HL-60 (cell line): ENCODE data around the gene S100A16.

Experiments
- DNase-seq, 2 experiments: peaks; one replicate each; pipeline ENCODE4 v3.0.0-alpha.2; 2010 to 2020; ENCODE audit warnings: low read depth in 1 of 2, low spot score in 1 of 2
- H3K27ac ChIP-seq: fragments of 250-450 bp; sonication (Bioruptor Pico); replicated peaks from 2 replicates; pipeline ENCODE4 v1.5.1; 2020; ENCODE audit warnings: mild to moderate bottlenecking, moderate library complexity
- H3K27me3 ChIP-seq: fragments of 250-450 bp; sonication (Bioruptor Pico); 2 replicates; pipeline ENCODE4 v1.5.1; 2021; ENCODE audit warnings: mild to moderate bottlenecking, moderate library complexity; ENCODE audit not compliant: insufficient read depth, poor library complexity, severe bottlenecking
- H3K4me3 ChIP-seq: replicated peaks from 2 replicates; pipeline ENCODE4 v1.5.1; 2011; ENCODE audit warnings: mild to moderate bottlenecking, control low read depth, low read length; ENCODE audit not compliant: insufficient read depth
- GABPA ChIP-seq: IDR thresholded peaks from 2 replicates; pipeline ENCODE4 v1.6.1; 2012; ENCODE audit warnings: low read depth
- POLR2AphosphoS5 ChIP-seq: IDR thresholded peaks from 2 replicates; pipeline ENCODE4 v1.6.1; 2012; ENCODE audit warnings: low read depth
- SPI1 ChIP-seq: IDR thresholded peaks from 2 replicates; pipeline ENCODE4 v1.6.1; 2012; ENCODE audit warnings: low read depth, mild to moderate bottlenecking, borderline replicate concordance
- TF ChIP-seq, protein P1 (sequence below): IDR thresholded peaks from one replicate; pipeline ENCODE4 v1.5.1; 2011; ENCODE audit warnings: low read length, control low read depth, inconsistent platforms; ENCODE audit not compliant: insufficient read depth
- TF ChIP-seq, protein P2 (sequence below): IDR thresholded peaks from 2 replicates; pipeline ENCODE4 v1.6.1; 2012; ENCODE audit warnings: low read depth; ENCODE audit not compliant: insufficient replicate concordance

Gene S100A16

DNA sequence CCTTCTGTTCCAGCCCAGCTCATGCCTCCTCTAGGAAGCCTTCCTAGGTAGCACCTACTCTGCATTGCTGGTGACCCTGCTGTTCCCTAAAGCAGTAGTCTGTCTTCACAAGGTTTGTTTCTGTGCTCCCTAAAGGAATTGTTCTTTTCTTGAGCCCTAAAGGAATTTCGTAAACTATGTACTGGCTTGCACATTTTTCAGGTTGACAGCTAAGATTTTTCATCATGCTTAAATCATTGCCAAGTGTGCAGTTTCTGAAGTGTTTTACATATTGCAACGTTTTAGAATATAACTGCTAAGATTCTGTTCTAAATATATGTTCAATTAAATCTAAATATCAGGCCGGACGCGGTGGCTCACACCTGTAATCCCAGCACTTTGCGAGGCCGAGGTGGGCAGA is 13.1 kb downstream of the S100A16 start:
- no peak overlapping the region for H3K27ac ChIP-seq

DNA sequence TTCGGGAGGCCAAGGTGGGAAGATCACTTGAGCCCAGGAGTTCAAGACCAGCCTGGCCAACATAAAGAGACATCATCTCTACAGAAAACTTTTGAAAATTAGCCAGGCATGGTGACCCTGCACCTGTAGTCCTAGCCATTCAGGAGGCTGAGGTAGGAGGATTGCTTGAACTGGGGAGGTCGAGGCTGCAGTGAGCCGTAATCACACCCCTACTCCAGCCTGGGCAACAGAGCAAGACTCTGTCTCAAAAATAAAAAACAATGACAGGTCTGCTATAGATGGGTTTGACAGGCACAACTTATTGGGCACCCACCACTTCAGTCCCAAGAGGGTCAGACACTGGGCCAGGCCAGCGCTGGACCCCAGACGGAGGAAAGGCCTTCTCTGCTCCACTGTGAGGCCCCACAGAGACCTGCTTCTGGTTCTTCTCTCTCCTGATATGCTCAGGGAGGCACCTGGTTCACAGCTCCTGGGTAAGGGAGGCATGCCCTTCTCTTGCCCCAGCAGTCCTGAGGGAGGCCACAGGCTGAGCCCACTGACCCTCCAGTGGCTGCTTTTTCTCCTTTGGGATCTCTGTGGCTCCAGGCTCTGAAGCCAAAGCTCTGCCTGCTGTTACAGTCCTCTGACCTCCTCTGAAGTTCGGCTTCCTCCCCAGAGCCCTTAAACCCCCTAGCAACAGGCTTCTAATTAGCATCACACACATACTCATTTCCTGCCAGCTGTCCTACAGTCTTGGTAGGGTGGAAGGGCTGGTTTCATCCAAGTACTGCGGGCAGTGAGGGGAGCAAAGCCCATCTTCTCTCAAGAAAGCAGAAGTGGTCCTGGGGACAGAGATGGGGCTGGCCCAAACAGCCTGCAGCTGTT is 14.4 kb downstream of the S100A16 start:
- TF ChIP-seq POLR2AphosphoS5 (peak; percentile 70), GABPA (no peak), SPI1 (peak; percentile 97)
- TF ChIP-seq, protein P1, sequence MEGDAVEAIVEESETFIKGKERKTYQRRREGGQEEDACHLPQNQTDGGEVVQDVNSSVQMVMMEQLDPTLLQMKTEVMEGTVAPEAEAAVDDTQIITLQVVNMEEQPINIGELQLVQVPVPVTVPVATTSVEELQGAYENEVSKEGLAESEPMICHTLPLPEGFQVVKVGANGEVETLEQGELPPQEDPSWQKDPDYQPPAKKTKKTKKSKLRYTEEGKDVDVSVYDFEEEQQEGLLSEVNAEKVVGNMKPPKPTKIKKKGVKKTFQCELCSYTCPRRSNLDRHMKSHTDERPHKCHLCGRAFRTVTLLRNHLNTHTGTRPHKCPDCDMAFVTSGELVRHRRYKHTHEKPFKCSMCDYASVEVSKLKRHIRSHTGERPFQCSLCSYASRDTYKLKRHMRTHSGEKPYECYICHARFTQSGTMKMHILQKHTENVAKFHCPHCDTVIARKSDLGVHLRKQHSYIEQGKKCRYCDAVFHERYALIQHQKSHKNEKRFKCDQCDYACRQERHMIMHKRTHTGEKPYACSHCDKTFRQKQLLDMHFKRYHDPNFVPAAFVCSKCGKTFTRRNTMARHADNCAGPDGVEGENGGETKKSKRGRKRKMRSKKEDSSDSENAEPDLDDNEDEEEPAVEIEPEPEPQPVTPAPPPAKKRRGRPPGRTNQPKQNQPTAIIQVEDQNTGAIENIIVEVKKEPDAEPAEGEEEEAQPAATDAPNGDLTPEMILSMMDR, result no peak
- TF ChIP-seq, protein P2, sequence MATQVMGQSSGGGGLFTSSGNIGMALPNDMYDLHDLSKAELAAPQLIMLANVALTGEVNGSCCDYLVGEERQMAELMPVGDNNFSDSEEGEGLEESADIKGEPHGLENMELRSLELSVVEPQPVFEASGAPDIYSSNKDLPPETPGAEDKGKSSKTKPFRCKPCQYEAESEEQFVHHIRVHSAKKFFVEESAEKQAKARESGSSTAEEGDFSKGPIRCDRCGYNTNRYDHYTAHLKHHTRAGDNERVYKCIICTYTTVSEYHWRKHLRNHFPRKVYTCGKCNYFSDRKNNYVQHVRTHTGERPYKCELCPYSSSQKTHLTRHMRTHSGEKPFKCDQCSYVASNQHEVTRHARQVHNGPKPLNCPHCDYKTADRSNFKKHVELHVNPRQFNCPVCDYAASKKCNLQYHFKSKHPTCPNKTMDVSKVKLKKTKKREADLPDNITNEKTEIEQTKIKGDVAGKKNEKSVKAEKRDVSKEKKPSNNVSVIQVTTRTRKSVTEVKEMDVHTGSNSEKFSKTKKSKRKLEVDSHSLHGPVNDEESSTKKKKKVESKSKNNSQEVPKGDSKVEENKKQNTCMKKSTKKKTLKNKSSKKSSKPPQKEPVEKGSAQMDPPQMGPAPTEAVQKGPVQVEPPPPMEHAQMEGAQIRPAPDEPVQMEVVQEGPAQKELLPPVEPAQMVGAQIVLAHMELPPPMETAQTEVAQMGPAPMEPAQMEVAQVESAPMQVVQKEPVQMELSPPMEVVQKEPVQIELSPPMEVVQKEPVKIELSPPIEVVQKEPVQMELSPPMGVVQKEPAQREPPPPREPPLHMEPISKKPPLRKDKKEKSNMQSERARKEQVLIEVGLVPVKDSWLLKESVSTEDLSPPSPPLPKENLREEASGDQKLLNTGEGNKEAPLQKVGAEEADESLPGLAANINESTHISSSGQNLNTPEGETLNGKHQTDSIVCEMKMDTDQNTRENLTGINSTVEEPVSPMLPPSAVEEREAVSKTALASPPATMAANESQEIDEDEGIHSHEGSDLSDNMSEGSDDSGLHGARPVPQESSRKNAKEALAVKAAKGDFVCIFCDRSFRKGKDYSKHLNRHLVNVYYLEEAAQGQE, result no peak
- H3K27me3 ChIP-seq, result no peaks in the 10 kb centered on the region
- peak overlapping the region; percentile 60 for H3K27ac ChIP-seq
- DNase-seq, result peak; percentile 47 to 90
- no peak overlapping the region for H3K4me3 ChIP-seq

More for the DNA sequence above, 13.1 kb downstream of the S100A16 start:
- no peaks in the 10 kb centered on the region for H3K27me3 ChIP-seq
- DNase-seq, result no peak
- no peak overlapping the region for H3K4me3 ChIP-seq
- TF ChIP-seq POLR2AphosphoS5, result no peak
- TF ChIP-seq, protein P1, result no peak
- no peak for TF ChIP-seq GABPA
- TF ChIP-seq SPI1, result no peak
- TF ChIP-seq, protein P2, result no peak

DNA sequence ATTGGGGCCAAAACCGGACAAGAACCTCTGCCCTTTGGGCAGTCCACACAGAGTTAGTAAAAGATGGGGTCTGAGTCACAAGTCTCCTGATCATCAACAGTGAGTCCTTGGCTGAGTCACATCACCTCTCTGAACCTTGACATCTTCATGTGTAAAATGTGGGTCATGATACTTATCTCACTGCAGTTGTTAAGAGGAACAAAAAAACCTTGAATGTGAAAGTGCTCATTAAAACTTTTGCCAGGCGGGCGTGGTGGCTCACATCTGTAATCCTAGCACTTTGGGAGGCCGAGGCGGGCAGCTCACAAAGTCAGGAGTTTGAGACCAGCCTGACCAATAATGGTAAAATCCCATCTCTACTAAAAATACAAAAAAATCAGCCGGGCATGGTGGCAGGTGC is 15.7 kb downstream of the S100A16 start:
- H3K27ac ChIP-seq, result no peak overlapping the region
- H3K4me3 ChIP-seq, result no peak overlapping the region
- no peak for DNase-seq
- H3K27me3 ChIP-seq, result no peaks in the 10 kb centered on the region
- no peak for TF ChIP-seq SPI1
- no peak for TF ChIP-seq POLR2AphosphoS5
- TF ChIP-seq, protein P1, result no peak

DNA sequence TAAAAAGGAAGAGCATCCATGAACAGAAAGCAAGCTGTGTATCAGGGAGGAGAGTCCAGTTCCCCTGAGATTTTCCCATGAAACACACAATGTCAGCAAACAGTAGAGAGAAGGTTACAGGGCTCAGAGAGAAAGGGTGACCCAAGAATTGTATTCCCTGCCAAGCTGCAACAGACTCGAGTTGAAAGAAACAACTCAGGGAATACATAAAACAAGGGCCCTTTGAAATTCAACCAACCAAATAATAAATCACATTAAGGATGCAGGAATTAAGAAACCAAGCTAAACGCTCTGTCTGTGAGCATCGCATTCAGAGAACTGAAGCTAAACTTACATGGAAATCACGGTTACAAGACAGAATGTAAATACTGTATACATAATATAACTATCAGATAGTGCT is 20.2 kb downstream of the S100A16 start:
- Histone ChIP-seq H3K27ac (no peak overlapping the region), H3K4me3 (no peak overlapping the region), H3K27me3 (no peaks in the 10 kb centered on the region)
- TF ChIP-seq SPI1 (no peak), GABPA (no peak), POLR2AphosphoS5 (no peak)
- TF ChIP-seq, protein P2, result no peak
- TF ChIP-seq, protein P1, result no peak
- no peak for DNase-seq
